NCI-H748 (cell line): ENCODE measurements around the gene SRC.

Source experiments
- DNase-seq: peaks from one replicate; lab custom pipeline; 2025; ENCODE audit not compliant: unreplicated experiment; lab: John Stamatoyannopoulos, UW

Gene SRC

DNA sequence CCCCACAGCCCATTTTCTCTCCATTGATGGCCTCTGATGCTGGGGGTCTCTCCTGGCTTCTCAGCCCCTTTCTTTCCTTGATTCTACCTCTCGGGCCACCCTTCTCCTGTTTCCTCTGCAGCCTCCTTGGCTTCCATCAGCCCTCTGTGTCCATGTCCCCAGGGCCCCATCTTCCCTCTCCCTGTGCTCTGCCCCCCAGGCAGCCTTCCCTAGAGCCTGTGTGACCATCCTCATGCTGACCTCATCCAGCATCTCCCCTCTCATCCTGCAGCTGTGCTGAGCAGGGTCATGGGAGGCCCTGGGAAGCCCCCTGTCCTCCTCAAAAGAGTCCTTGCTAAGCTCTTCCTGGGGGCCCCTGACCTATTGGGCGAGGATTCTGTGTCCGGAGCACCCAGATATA is 101.7 kb downstream of the SRC start:
- DNase-seq, result no peak

DNA sequence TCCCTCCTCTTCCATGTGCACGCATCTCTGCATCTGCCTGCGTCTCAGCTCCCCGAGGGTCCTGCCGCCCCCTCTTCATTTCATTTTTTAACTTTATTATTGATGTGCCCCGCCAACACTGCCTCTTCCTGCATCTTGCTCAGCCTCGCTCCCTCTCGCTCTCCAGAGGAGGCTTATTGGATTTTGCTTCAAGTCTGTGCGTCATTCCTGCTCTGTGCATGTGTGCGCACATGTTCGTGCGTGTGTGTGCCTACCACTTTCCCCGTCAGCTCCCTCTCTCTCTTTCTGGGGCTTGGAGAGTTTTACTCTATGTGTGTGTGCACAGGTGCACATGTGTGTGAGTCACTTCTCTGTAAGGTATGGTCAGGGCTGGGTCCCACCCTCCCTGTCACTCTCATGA is 103.3 kb downstream of the SRC start:
- no peak for DNase-seq

DNA sequence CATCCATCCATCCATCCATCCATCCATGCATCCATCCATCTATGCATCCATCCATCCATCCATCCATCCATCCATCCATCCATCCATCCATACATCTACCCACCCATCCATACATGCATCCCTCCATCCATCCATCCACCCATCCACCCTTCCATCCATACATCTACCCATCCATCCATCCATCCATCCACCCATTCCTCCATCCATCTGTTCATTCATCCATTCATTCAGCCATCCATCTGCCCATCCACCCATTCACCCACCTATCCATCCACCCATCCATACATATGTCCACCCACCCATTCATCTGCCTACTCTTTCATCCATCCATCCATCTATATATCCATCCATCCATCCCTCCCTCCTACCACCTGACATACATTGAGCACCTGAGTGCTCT is 104.4 kb downstream of the SRC start:
- DNase-seq, result no peak

DNA sequence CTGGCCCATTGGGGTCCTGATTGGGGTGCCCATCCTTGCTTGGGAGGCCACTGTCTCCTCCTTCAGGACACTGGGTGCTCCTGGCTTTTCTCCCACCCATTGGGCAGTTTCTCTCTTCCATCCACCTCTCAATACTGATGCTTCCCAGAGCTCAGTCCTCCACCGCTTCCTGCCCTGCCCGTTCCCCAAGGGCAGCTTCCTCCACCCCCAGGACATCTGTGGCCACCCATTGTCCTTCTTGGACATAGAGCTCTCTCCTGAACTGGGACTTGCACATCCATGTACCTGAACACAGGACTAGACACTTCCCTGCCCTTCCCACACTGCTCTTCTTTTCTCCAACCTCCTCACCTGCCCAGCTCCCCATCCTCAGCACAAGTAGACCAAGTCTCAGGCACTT is 105.7 kb downstream of the SRC start:
- no peak for DNase-seq

DNA sequence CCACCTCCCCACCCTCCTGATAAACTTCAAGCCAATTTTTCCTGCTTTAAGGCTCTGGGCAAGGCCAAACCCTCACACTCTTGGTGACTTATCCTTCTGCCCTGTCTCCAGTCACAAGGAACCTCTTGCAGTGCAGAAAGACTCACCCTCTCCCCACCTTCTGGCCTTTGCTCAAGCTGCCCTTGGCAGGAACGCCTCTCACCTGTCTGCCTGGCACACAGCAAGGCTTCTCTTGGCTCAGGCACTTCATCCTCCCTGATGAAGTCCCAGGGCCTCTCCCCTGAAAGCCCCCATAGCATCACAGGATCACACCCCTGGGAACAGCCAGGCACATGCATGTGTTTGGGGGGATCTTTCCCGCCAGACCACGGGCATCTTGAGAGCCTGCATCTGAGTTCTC is 106.3 kb downstream of the SRC start:
- no peak for DNase-seq

DNA sequence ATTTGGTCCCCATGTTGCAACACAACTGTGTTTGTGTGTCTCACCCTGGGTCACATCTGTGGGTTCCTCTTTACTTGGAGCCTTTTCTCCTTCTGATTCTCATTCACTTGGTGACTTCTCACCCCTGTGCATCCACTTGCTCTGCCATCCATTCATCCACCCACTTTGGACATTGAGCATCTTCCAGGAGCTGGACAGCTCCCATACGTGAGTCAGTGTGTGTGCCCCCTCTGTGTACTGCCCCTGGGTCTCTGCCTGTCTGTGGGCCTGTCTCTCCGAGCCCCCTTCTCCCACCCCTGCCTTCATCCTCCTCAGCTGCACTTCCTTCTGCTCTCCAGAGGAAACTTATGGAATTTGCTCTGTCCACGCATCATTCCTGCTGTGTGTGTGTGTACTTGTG is 107.3 kb downstream of the SRC start:
- no peak for DNase-seq

DNA sequence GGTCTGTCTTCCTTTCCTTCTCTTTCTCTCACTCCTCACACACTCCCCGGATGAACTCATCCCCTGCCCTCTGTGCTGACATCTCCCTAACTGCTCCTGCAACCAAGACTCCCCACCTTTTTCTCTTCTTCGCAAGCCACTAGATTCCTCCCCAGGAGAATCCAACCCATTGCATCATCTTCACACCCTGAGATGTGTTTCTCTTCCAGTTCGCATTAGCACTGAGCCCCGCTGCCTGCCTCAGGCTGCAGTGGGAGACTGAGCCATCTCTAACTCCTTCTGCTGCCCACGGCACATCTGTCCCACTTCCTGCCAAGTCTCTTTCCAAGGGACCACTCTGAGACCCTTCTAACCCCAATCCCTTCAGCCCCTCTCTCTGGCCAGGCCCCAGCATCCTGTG is 107.9 kb downstream of the SRC start:
- no peak for DNase-seq

DNA sequence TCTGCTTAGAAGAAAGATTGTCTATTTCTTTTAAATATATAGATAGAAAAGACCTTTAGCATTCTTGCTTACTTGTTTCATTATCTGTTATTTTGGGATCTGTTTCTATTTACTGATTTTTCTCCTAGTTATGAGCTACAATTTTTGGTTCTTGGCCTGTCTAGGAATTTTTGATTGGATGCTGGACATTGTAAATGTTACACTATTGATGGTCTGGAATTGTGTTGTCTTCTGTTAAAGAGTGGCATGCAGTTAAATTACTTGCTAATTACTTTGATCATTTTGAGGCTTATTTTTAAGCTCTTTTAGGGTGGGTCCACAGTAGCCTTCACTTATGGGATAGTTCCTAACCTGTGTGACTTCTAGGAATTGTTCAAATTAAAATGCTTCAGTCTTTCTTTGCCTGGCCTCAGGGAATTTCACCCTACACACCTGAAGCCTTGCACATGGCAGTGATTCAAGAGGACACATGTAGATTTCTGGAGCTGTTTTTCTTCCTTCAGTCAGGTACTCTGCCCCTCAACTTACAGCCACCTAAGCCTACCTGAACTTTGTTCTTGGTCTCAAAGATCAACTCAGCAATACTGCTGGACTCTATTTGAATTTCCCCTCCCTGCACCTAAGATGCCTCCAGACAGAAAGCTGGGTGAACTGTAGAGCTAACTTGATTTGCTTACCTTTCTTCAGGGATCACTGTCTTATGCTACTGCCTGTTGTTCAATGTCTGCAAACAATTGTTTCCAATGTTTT is 108.9 kb downstream of the SRC start:
- DNase-seq, result no peak
